Bronchial epithelial cell (primary cell): ENCODE results near the gene OVOL2. TPM values are rescaled to one million over a fixed set of nuclear protein-coding genes. Genes with fewer than 3 reads are reported as not detected.

Experiments
- DNase-seq: peaks from one replicate; pipeline ENCODE4 v3.0.0-alpha.2; 2010; ENCODE audit warnings: low read depth
- FAIRE-seq: peaks from 2 replicates; lab custom pipeline; 2011; peaks lifted over from hg19 to GRCh38; lab: Jason Lieb, UNC
- H3K27me3 ChIP-seq: 2 replicates; pipeline ENCODE4 v1.5.1; 2011; ENCODE audit warnings: low read length; ENCODE audit not compliant: control insufficient read depth, insufficient read depth
- H3K36me3 ChIP-seq: 2 replicates; pipeline ENCODE4 v1.5.1; 2011; ENCODE audit warnings: low read length; ENCODE audit not compliant: control insufficient read depth, insufficient read depth
- H3K4me3 ChIP-seq: 2 replicates; pipeline ENCODE4 v1.5.1; 2011; ENCODE audit warnings: mild to moderate bottlenecking, low read depth, low read length, control low read depth
- CTCF ChIP-seq: IDR thresholded peaks from 2 replicates; pipeline ENCODE4 v1.5.1; 2011; ENCODE audit warnings: mild to moderate bottlenecking, moderate library complexity, low read length, control low read depth, inconsistent platforms; ENCODE audit not compliant: insufficient read depth, severe bottlenecking
- total RNA-seq: library from RNA; depleted of rRNA; stranded (reverse); fragments of >200 nt; gene quantifications from 2 replicates; pipeline ENCODE4 v1.2.1, GENCODE V29; 2014

The OVOL2 gene
- total RNA-seq, 1 donor from 2014 or later = 27.6 TPM

GRCh38 chr20:17993546-17993945, 64.2 kb downstream of the OVOL2 start:
- no peak for DNase-seq
- TF ChIP-seq CTCF = no peak
- Histone ChIP-seq H3K4me3 (no peak overlapping the region), H3K36me3 (peaks cover 1% of the 10 kb centered on the region), H3K27me3 (no peaks in the 10 kb centered on the region)
- no peak for FAIRE-seq

- no peak overlapping the region for H3K4me3 ChIP-seq
- H3K36me3 ChIP-seq = peaks cover 1% of the 10 kb centered on the region
- H3K27me3 ChIP-seq = no peaks in the 10 kb centered on the region
- no peak for FAIRE-seq
- peak; percentile 69 for DNase-seq
- TF ChIP-seq CTCF = no peak
Measured at GRCh38 chr20:17992847-17993513, 64.7 kb downstream of the OVOL2 start.

- TF ChIP-seq CTCF = no peak
- no peaks in the 10 kb centered on the region for H3K27me3 ChIP-seq
- DNase-seq (no peak), FAIRE-seq (no peak)
- H3K4me3 ChIP-seq = no peak overlapping the region
- peaks cover 1% of the 10 kb centered on the region for H3K36me3 ChIP-seq
Measured at GRCh38 chr20:17992224-17992637, 65.5 kb downstream of the OVOL2 start.

- no peak for TF ChIP-seq CTCF
- FAIRE-seq (no peak), DNase-seq (no peak)
Measured at GRCh38 chr20:17990278-17990972, 67.3 kb downstream of the OVOL2 start.

GRCh38 chr20:17987988-17988387, 69.7 kb downstream of the OVOL2 start:
- Histone ChIP-seq H3K4me3 (no peak overlapping the region), H3K27me3 (no peaks in the 10 kb centered on the region), H3K36me3 (peaks cover 1% of the 10 kb centered on the region)
- FAIRE-seq (no peak), DNase-seq (no peak)
- TF ChIP-seq CTCF = no peak

More at GRCh38 chr20:17990278-17990972, 67.3 kb downstream of the OVOL2 start:
- Histone ChIP-seq H3K27me3 (no peaks in the 10 kb centered on the region), H3K36me3 (peaks cover 1% of the 10 kb centered on the region), H3K4me3 (no peak overlapping the region)
